WTC11 (cell line): Measurements from ENCODE around the gene SYNGR1. TPM values are rescaled to one million over a fixed set of nuclear protein-coding genes. Genes with fewer than 3 reads are reported as not detected.

Experiments
- ATAC-seq: fragments of 200-7000 bp; cut with Tn5 transposase; 2 replicates; pipeline ENCODE4 v1.10.0; 2021; ENCODE audit warnings: mild to moderate bottlenecking, moderate library complexity
- CTCF ChIA-PET: fragments of 300-600 bp; sonication (Branson Sonifier 250); formaldehyde crosslinking; loops from one replicate; lab custom pipeline; 2021; ENCODE audit warnings: antibody characterized with exemption; lab: Charles Lee
- POLR2A ChIA-PET: fragments of 350-600 bp; sonication (Branson Sonifier 250); formaldehyde crosslinking; loops from one replicate; lab custom pipeline; 2021; ENCODE audit warnings: antibody characterized with exemption; lab: Charles Lee
- DNase-seq: peaks from one replicate; pipeline ENCODE4 v3.0.0; 2021; ENCODE audit warnings: low spot score
- H3K27ac Mint-ChIP-seq: 2 replicates; pipeline ENCODE4 v1.8.0; 2021; ENCODE audit warnings: mixed read lengths
- H3K27me3 Mint-ChIP-seq: 2 replicates; pipeline ENCODE4 v1.8.0; 2021; ENCODE audit warnings: low read depth, mild to moderate bottlenecking, moderate library complexity, mixed read lengths
- H3K36me3 Mint-ChIP-seq: 2 replicates; pipeline ENCODE4 v1.8.0; 2021; ENCODE audit warnings: mixed read lengths
- H3K4me1 Mint-ChIP-seq: 2 replicates; pipeline ENCODE4 v1.8.0; 2022; ENCODE audit warnings: mixed read lengths
- H3K4me3 Mint-ChIP-seq: 2 replicates; pipeline ENCODE4 v1.8.0; 2021; ENCODE audit warnings: mild to moderate bottlenecking, moderate library complexity, mixed read lengths
- H3K9me3 Mint-ChIP-seq: 2 replicates; pipeline ENCODE4 v1.8.0; 2021; ENCODE audit warnings: mixed read lengths
- ARID4B ChIP-seq: sonication (generic); formaldehyde crosslinking; IDR thresholded peaks from 2 replicates; pipeline ENCODE4 v1.8.0; 2023; ENCODE audit warnings: missing genetic modification reagents, mild to moderate bottlenecking, borderline replicate concordance
- ATF3 ChIP-seq: sonication (generic); formaldehyde crosslinking; conservative IDR thresholded peaks from 2 replicates; pipeline ENCODE4 v1.8.1; 2022; ENCODE audit warnings: mild to moderate bottlenecking, missing genetic modification reagents
- ATF6 ChIP-seq: sonication (generic); formaldehyde crosslinking; IDR thresholded peaks from 2 replicates; pipeline ENCODE4 v1.8.1; 2023; ENCODE audit warnings: mild to moderate bottlenecking, missing genetic modification reagents
- CREM ChIP-seq: sonication (generic); formaldehyde crosslinking; IDR thresholded peaks from 2 replicates; pipeline ENCODE4 v1.8.1; 2022; ENCODE audit warnings: mild to moderate bottlenecking, missing genetic modification reagents, moderate library complexity
- E2F1 ChIP-seq: sonication (generic); formaldehyde crosslinking; IDR thresholded peaks from 2 replicates; pipeline ENCODE4 v1.8.0; 2022; ENCODE audit warnings: mild to moderate bottlenecking, missing genetic modification reagents
- ELF4 ChIP-seq: sonication (generic); formaldehyde crosslinking; IDR thresholded peaks from 2 replicates; pipeline ENCODE4 v1.8.1; 2022; ENCODE audit warnings: low read depth, mild to moderate bottlenecking, moderate library complexity, missing genetic modification reagents
- EMX1 ChIP-seq: fragments of 250-450 bp; sonication (Bioruptor Pico); IDR thresholded peaks from 2 replicates; pipeline ENCODE4 v1.8.0; 2021; ENCODE audit warnings: mild to moderate bottlenecking
- ESRRA ChIP-seq: sonication (generic); formaldehyde crosslinking; IDR thresholded peaks from 2 replicates; pipeline ENCODE4 v1.8.1; 2022; ENCODE audit warnings: mild to moderate bottlenecking, missing genetic modification reagents, borderline replicate concordance
- FOXJ3 ChIP-seq: sonication (generic); formaldehyde crosslinking; IDR thresholded peaks from 2 replicates; pipeline ENCODE4 v1.9.0; 2021; ENCODE audit warnings: missing genetic modification reagents, mild to moderate bottlenecking, borderline replicate concordance
- GTF2I ChIP-seq: fragments of 250-450 bp; sonication (Bioruptor Pico); conservative IDR thresholded peaks from 2 replicates; pipeline ENCODE4 v1.4.0; 2021; ENCODE audit warnings: mild to moderate bottlenecking
- HMGXB4 ChIP-seq: sonication (generic); formaldehyde crosslinking; IDR thresholded peaks from 2 replicates; pipeline ENCODE4 v1.8.1; 2023; ENCODE audit warnings: mild to moderate bottlenecking, moderate library complexity, missing genetic modification reagents
- KAT7 ChIP-seq: sonication (generic); formaldehyde crosslinking; IDR thresholded peaks from 2 replicates; pipeline ENCODE4 v1.8.1; 2023; ENCODE audit warnings: missing genetic modification reagents, mild to moderate bottlenecking, borderline replicate concordance
- MXD4 ChIP-seq: fragments of 250-450 bp; sonication (Bioruptor Pico); IDR thresholded peaks from 2 replicates; pipeline ENCODE4 v1.8.0; 2021; ENCODE audit warnings: mild to moderate bottlenecking, moderate library complexity, borderline replicate concordance
- RELA ChIP-seq: sonication (generic); formaldehyde crosslinking; IDR thresholded peaks from 2 replicates; pipeline ENCODE4 v1.8.1; 2022; ENCODE audit warnings: missing genetic modification reagents, mild to moderate bottlenecking, borderline replicate concordance
- RORB ChIP-seq: fragments of 250-450 bp; sonication (Bioruptor Pico); IDR thresholded peaks from 2 replicates; pipeline ENCODE4 v1.9.0; 2021; ENCODE audit warnings: mild to moderate bottlenecking
- TCF7 ChIP-seq: sonication (generic); formaldehyde crosslinking; IDR thresholded peaks from 2 replicates; pipeline ENCODE4 v1.8.0; 2022; ENCODE audit warnings: mild to moderate bottlenecking, low read depth, missing genetic modification reagents, moderate library complexity
- ZBTB21 ChIP-seq: sonication (generic); formaldehyde crosslinking; IDR thresholded peaks from 2 replicates; pipeline ENCODE4 v1.8.1; 2023; ENCODE audit warnings: mild to moderate bottlenecking, missing genetic modification reagents, borderline replicate concordance
- ZNF121 ChIP-seq: sonication (generic); formaldehyde crosslinking; IDR thresholded peaks from 2 replicates; pipeline ENCODE4 v1.8.0; 2023; ENCODE audit warnings: missing genetic modification reagents
- ZNF232 ChIP-seq: sonication (generic); formaldehyde crosslinking; IDR thresholded peaks from 2 replicates; pipeline ENCODE4 v1.8.0; 2022; ENCODE audit warnings: mild to moderate bottlenecking, missing genetic modification reagents
- ZNF532 ChIP-seq: fragments of 250-450 bp; sonication (Bioruptor Pico); IDR thresholded peaks from 2 replicates; pipeline ENCODE4 v1.9.0; 2021; ENCODE audit warnings: mild to moderate bottlenecking, borderline replicate concordance
- total RNA-seq: library from RNA; stranded (reverse); gene quantifications from 3 replicates; pipeline ENCODE4 v1.2.3, GENCODE V29; 2021

SYNGR1 gene
- total RNA-seq, 1 experiment from 2014 or later: 35.3 TPM

GRCh38 chr22:39345231-39345630 is 4.6 kb upstream of the SYNGR1 start:
- H3K4me1 Mint-ChIP-seq: peaks cover 25% of the 10 kb centered on the region
- POLR2A ChIA-PET: no interaction called here
- H3K36me3 Mint-ChIP-seq: no peaks in the 10 kb centered on the region
- H3K27me3 Mint-ChIP-seq: peaks cover 7% of the 10 kb centered on the region
- H3K27ac Mint-ChIP-seq: no peak overlapping the region
- H3K4me3 Mint-ChIP-seq: no peak overlapping the region
- CTCF ChIA-PET: interaction anchor here (0.6 to 4.3 kb wide), 2 partner anchors 13 to 244 kb away, joined by 3 to 64 read pairs; no protein-coding TSS in a partner anchor
- ATAC-seq: no peak
- H3K9me3 Mint-ChIP-seq: no peaks in the 10 kb centered on the region
- DNase-seq: no peak
- TF ChIP-seq ZNF121 (CRISPR knock-in tag): 0 out of 2 replicates have a peak, but pooled peaks have one; percentile 46
- no peak for TF ChIP-seq GTF2I (CRISPR knock-in tag)
- no peak for TF ChIP-seq TCF7
- TF ChIP-seq RELA (CRISPR knock-in tag): no peak
- no peak for TF ChIP-seq KAT7 (CRISPR knock-in tag)
- no peak for TF ChIP-seq E2F1 (CRISPR knock-in tag)
- no peak for TF ChIP-seq MXD4 (CRISPR knock-in tag)
- no peak for TF ChIP-seq ELF4 (CRISPR knock-in tag)
- no peak for TF ChIP-seq CREM

- no peaks in the 10 kb centered on the region for H3K9me3 Mint-ChIP-seq
- CTCF ChIA-PET: interaction anchor here (0.9 to 3.3 kb wide), 7 partner anchors 16 to 479 kb away, joined by 3 to 20 read pairs (median 3); partner anchors contain the start of gene TAB1
- POLR2A ChIA-PET: interaction anchor here (1.1 to 1.2 kb wide), 2 partner anchors 30 to 171 kb away, joined by 3 to 5 read pairs; partner anchors contain the start of genes ATF4 and RPL3
- peaks cover 31% of the 10 kb centered on the region for H3K4me1 Mint-ChIP-seq
- ATAC-seq: peak; percentile 12
- no peaks in the 10 kb centered on the region for H3K36me3 Mint-ChIP-seq
- H3K4me3 Mint-ChIP-seq: peak overlapping the region; percentile 83
- TF ChIP-seq FOXJ3 (CRISPR knock-in tag) (no peak), ZBTB21 (no peak), ATF6 (CRISPR knock-in tag) (no peak), ESRRA (no peak), ARID4B (CRISPR knock-in tag) (no peak), RELA (CRISPR knock-in tag) (no peak), HMGXB4 (CRISPR knock-in tag) (no peak), ZNF232 (CRISPR knock-in tag) (no peak), EMX1 (CRISPR knock-in tag) (no peak), RORB (CRISPR knock-in tag) (no peak), ZNF532 (CRISPR knock-in tag) (no peak), ATF3 (CRISPR knock-in tag) (no peak)
- no peak overlapping the region for H3K27ac Mint-ChIP-seq
- DNase-seq: no peak
- peaks cover 7% of the 10 kb centered on the region for H3K27me3 Mint-ChIP-seq
Observed at GRCh38 chr22:39348909-39349505, 784 bp upstream of the SYNGR1 start.
